Breast epithelium (tissue), 4 donors: Measurements from ENCODE around the gene COL4A5. TPM values are rescaled to one million over a fixed set of nuclear protein-coding genes. Genes with fewer than 3 reads are reported as not detected.

Source experiments
- DNase-seq, 2 donors: peaks; one replicate each; pipeline ENCODE4 v3.0.0-alpha.2; 2019; ENCODE audit warnings: low spot score in 2 of 2
- H3K27ac ChIP-seq, 2 donors: fragments of 200-600 bp; sonication (generic) in 1 of 2; one replicate each; pipeline ENCODE4 v1.5.1; 2016 to 2019; ENCODE audit warnings: mild to moderate bottlenecking in 1 of 2
- H3K27me3 ChIP-seq, 2 donors: fragments of 200-600 bp; sonication (generic) in 1 of 2; one replicate each; pipeline versions ENCODE4 v1.5.1 to v1.6.0; 2017 to 2019; ENCODE audit warnings: control low read depth in 1 of 2, mild to moderate bottlenecking in 1 of 2
- H3K36me3 ChIP-seq: fragments of 200-600 bp; one replicate; pipeline ENCODE4 v1.5.1; 2019
- H3K4me1 ChIP-seq, 2 donors: fragments of 200-600 bp; sonication (generic); one replicate each; pipeline ENCODE4 v1.5.1; 2016 to 2019; ENCODE audit warnings: control low read depth in 1 of 2
- H3K4me3 ChIP-seq, 3 donors: fragments of 200-600 bp; sonication (generic); 1 replicate in 2 of 3; 2 replicates in 1 of 3; pipeline ENCODE4 v1.5.1; 2016 to 2019; ENCODE audit warnings: mild to moderate bottlenecking in 3 of 3, moderate library complexity in 2 of 3
- H3K9me3 ChIP-seq, 2 donors: fragments of 200-600 bp; sonication (generic) in 1 of 2; one replicate each; pipeline ENCODE4 v1.5.1; 2016 to 2019; ENCODE audit warnings: control low read depth in 1 of 2
- POLR2A ChIP-seq: fragments of 450-650 bp; IDR thresholded peaks from one replicate; pipeline ENCODE4 v1.6.1; 2016; ENCODE audit warnings: antibody characterized with exemption, mild to moderate bottlenecking, moderate library complexity
- POLR2AphosphoS5 ChIP-seq, 3 donors: sonication (generic); formaldehyde crosslinking; IDR thresholded peaks; one replicate each; pipeline ENCODE4 v1.6.1; 2017; ENCODE audit warnings: antibody characterized with exemption in 3 of 3
- intact Hi-C: fragments of 100-400 bp; cut with DNase I; formaldehyde crosslinking; loops from one replicate; pipeline ENCODE4 v1.15.1; 2023; ENCODE audit warnings: low total_unique reads
- total RNA-seq, 3 donors: library from RNA; depleted of rRNA; stranded (reverse); fragments of >200 nt; gene quantifications; one replicate each; pipeline ENCODE4 v1.1.0, GENCODE V29; 2016
- TF ChIP-seq, protein P1 (sequence below), 3 donors: fragments of 450-650 bp; IDR thresholded peaks; one replicate each; pipeline ENCODE4 v1.5.1; 2016 to 2017; ENCODE audit warnings: antibody characterized with exemption in 3 of 3, mild to moderate bottlenecking in 3 of 3, moderate library complexity in 3 of 3

Gene COL4A5
- total RNA-seq, 3 donors from 2014 or later: 13.6 to 88.1 (median 75.1) TPM

DNA sequence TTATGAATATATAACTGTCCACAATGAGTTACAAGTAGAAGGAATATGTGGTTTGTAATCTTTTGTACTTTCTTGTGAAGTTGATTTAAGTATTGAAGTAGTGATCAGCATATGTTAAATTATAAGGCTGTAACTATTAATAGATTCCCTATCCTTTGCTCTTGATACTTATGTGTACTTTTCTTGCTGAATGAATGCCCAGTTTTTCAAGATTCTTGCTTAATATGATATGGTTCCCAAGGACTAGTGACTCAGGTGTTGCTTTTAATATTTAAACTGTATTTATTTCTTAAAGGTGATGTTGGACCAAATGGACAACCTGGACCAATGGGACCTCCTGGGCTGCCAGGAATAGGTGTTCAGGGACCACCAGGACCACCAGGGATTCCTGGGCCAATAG, 175.0 kb downstream of the COL4A5 start:
- intact Hi-C loops: no loop called here

DNA sequence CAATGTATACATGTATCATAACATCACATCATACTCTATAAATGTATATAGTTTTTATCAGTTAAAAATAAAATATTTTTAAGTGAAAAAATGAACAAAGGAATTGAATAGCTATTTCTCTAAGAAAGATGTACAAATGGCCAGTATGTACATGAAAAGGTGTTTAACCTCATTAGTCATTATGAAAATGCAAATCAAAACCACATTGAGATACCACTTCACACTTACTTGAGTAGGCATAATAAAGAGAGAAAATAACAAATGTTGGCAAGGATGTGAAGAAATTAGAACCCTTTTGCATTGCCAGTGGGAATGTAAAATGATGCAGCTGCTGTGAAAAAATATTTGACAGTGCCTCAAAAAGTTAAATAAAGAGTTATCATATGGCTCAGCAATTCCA, 201.2 kb downstream of the COL4A5 start:
- H3K27me3 ChIP-seq: peaks cover 0 to 4% of the 10 kb centered on the region in 2 donors
- TF ChIP-seq POLR2A: no peak
- no peak for TF ChIP-seq POLR2AphosphoS5 (IDR thresholded peaks at IDR 0.05)
- TF ChIP-seq, protein P1, sequence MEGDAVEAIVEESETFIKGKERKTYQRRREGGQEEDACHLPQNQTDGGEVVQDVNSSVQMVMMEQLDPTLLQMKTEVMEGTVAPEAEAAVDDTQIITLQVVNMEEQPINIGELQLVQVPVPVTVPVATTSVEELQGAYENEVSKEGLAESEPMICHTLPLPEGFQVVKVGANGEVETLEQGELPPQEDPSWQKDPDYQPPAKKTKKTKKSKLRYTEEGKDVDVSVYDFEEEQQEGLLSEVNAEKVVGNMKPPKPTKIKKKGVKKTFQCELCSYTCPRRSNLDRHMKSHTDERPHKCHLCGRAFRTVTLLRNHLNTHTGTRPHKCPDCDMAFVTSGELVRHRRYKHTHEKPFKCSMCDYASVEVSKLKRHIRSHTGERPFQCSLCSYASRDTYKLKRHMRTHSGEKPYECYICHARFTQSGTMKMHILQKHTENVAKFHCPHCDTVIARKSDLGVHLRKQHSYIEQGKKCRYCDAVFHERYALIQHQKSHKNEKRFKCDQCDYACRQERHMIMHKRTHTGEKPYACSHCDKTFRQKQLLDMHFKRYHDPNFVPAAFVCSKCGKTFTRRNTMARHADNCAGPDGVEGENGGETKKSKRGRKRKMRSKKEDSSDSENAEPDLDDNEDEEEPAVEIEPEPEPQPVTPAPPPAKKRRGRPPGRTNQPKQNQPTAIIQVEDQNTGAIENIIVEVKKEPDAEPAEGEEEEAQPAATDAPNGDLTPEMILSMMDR (IDR thresholded peaks at IDR 0.05): no peak
- H3K27ac ChIP-seq: no peak overlapping the region
- no peak for DNase-seq
- intact Hi-C loops: no loop called here
- H3K9me3 ChIP-seq: peaks cover 4 to 47% of the 10 kb centered on the region in 2 donors
- no peaks in the 10 kb centered on the region for H3K36me3 ChIP-seq
- H3K4me3 ChIP-seq: no peak overlapping the region
- no peaks in the 10 kb centered on the region for H3K4me1 ChIP-seq

More for the DNA sequence above, 175.0 kb downstream of the COL4A5 start:
- TF ChIP-seq, protein P1 (IDR thresholded peaks at IDR 0.05): no peak
- TF ChIP-seq POLR2AphosphoS5 (IDR thresholded peaks at IDR 0.05) (no peak), POLR2A (no peak)
- H3K36me3 ChIP-seq: no peaks in the 10 kb centered on the region
- no peaks in the 10 kb centered on the region for H3K9me3 ChIP-seq
- H3K4me1 ChIP-seq: no peaks in the 10 kb centered on the region
- H3K27me3 ChIP-seq: peaks cover 0 to 13% of the 10 kb centered on the region in 2 donors
- no peak overlapping the region for H3K27ac ChIP-seq
- DNase-seq: no peak
- no peak overlapping the region for H3K4me3 ChIP-seq

DNA sequence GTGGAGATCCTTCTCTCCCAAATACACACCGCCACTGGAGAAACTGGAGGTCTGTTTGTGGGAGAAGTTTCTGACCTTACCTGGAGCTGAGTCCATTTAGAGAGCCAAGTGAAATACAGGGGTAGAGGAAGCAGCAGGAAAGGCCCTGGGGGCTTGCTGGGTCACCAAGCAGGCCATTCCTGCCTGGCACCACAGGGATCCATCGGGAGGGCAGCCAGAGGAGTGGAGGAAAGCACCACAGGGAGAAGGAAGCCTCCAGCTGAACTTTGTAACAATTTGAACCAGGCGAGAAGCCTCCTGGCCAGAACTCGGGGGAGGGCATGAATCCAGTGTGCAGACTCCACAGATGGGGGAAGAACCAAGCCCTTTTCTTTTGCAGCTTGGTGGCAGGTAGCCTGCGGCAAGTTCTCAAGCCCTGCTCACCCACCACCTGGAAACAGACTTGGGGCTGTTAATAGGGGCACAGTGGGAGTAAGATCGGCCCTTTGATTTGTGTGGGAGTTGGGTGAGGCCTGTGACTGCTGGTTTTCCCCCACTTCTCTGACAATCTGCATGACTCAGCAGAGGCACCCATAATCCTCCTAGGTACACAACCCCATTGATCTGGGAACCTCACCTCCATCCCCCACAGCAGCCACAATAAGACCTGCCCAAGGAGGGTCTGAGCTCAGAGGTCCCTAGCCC, 202.1 kb downstream of the COL4A5 start:
- H3K9me3 ChIP-seq: peaks cover 4 to 47% of the 10 kb centered on the region in 2 donors
- peaks cover 0 to 4% of the 10 kb centered on the region in 2 donors for H3K27me3 ChIP-seq
- TF ChIP-seq POLR2AphosphoS5 (IDR thresholded peaks at IDR 0.05) (no peak), POLR2A (no peak)
- TF ChIP-seq, protein P1 (IDR thresholded peaks at IDR 0.05): no peak
- no peak overlapping the region for H3K4me3 ChIP-seq
- no peak overlapping the region for H3K27ac ChIP-seq
- no peaks in the 10 kb centered on the region for H3K4me1 ChIP-seq
- no peaks in the 10 kb centered on the region for H3K36me3 ChIP-seq
- intact Hi-C loops: no loop called here
- DNase-seq: no peak

DNA sequence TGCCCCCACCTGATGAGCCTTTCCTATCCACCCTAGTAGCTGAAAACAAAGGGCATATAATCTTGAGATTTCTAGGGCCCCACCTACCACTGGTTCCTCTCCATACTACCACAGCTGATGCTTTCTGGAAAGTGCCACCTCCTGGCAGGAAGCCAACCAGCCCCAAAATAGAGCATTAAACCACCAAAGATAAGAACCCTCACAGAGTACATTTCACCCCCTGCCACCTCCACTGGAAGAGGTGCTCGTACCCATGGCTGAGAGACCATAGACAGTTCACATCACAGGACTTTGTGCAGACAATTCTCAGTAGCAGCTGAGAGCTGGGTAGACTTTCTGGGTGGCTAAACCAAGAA, 202.6 kb downstream of the COL4A5 start:
- peaks cover 0 to 4% of the 10 kb centered on the region in 2 donors for H3K27me3 ChIP-seq
- H3K36me3 ChIP-seq: no peaks in the 10 kb centered on the region
- H3K9me3 ChIP-seq: peaks cover 4 to 47% of the 10 kb centered on the region in 2 donors
- no peaks in the 10 kb centered on the region for H3K4me1 ChIP-seq
- H3K4me3 ChIP-seq: no peak overlapping the region
- TF ChIP-seq, protein P1 (IDR thresholded peaks at IDR 0.05): no peak
- TF ChIP-seq POLR2A (no peak), POLR2AphosphoS5 (IDR thresholded peaks at IDR 0.05) (no peak)
- intact Hi-C loops: no loop called here
- DNase-seq: no peak
- no peak overlapping the region for H3K27ac ChIP-seq

DNA sequence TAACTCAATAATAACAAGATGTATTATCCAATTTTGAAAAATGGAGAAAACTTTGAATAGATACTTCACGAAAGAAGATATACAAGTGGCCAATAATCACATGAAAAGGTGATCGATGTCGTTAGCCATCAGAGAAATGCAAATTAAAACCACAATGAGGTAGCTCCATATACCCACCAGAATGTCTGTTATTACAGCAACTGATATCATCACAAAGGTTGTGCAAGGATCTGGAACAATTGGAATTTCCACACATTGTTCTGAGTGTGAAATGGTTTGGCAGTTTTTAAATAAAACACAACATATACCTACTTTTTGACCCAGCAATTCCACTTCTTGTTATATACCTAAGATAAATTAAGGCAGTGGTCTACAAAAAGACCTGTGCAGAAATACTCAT, 225.1 kb downstream of the COL4A5 start:
- TF ChIP-seq POLR2A (no peak), POLR2AphosphoS5 (IDR thresholded peaks at IDR 0.05) (no peak)
- Histone ChIP-seq H3K9me3 (no peaks in the 10 kb centered on the region), H3K27ac (no peak overlapping the region), H3K4me3 (no peak overlapping the region), H3K27me3 (peaks cover 0 to 21% of the 10 kb centered on the region in 2 donors), H3K36me3 (no peaks in the 10 kb centered on the region), H3K4me1 (no peaks in the 10 kb centered on the region)
- intact Hi-C loops: no loop called here
- no peak for DNase-seq
